HCT116 (cell line): ENCODE results near the gene PDHX. TPM values are rescaled to one million over a fixed set of nuclear protein-coding genes. Genes with fewer than 3 reads are reported as not detected.

Source experiments
- ATAC-seq: fragments of 200-7000 bp; cut with Tn5 transposase; 2 replicates; pipeline ENCODE4 v1.9.1; 2020; ENCODE audit warnings: mild to moderate bottlenecking, moderate library complexity
- BruUV-seq: library from RNA; stranded (reverse); fragments of 400-500 nt; replicated peaks from 2 replicates; lab custom pipeline; 2021; lab: Mats Ljungman, UMichigan
- CTCF ChIA-PET: fragments of 300-600 bp; sonication (Branson Sonifier 250); formaldehyde crosslinking; loops from one replicate; lab custom pipeline; 2021; ENCODE audit warnings: antibody characterized with exemption; lab: Charles Lee
- POLR2A ChIA-PET: fragments of 300-600, 350-600 bp; sonication (Branson Sonifier 250); formaldehyde crosslinking; loops from one replicate; lab custom pipeline; 2021; ENCODE audit warnings: antibody characterized with exemption; lab: Charles Lee
- RAD21 ChIA-PET, 2 experiments: fragments of 300-600 bp; sonication (Branson Sonifier 250); formaldehyde crosslinking; loops; one replicate each; lab custom pipeline; 2023; ENCODE audit warnings: low total read pairs in 2 of 2; ENCODE audit not compliant: uncharacterized antibody in 2 of 2, unreplicated experiment in 2 of 2, low non-redundant PET in 1 of 2; lab: Charles Lee
- DNase-seq: peaks from one replicate; pipeline ENCODE4 v3.0.0-alpha.2; 2010; ENCODE audit warnings: low read depth, low spot score
- H2AFZ ChIP-seq: fragments of 200-600 bp; shearing (Covaris generic), sonication (generic); 2 replicates; pipeline ENCODE4 v1.6.1; 2017; ENCODE audit warnings: low read depth, mixed run types, mixed read lengths, antibody characterized with exemption, low read length; ENCODE audit not compliant: poor library complexity, severe bottlenecking
- H3K27ac ChIP-seq: 2 replicates; pipeline ENCODE4 v1.5.1; 2012; ENCODE audit warnings: low read depth, low read length
- H3K27me3 ChIP-seq: fragments of 200-600 bp; sonication (generic); 2 replicates; pipeline ENCODE4 v1.6.1; 2016; ENCODE audit warnings: mixed run types, low read length, mixed read lengths; ENCODE audit not compliant: insufficient read depth
- H3K36me3 ChIP-seq, 2 experiments: fragments of 200-500 bp in 1 of 2; fragments of 200-600 bp in 1 of 2; sonication (Bioruptor generic) in 1 of 2; sonication (generic) in 1 of 2; 2 replicates each; pipeline versions ENCODE4 v1.5.1 to v1.6.1; 2014 to 2016; ENCODE audit warnings: low read length in 2 of 2, inconsistent platforms in 1 of 2, mixed read lengths in 1 of 2, mixed run types in 1 of 2; ENCODE audit not compliant: insufficient read depth in 2 of 2, control insufficient read depth in 1 of 2
- H3K4me1 ChIP-seq, 2 experiments: fragments of 200-600 bp in 1 of 2; sonication (generic) in 1 of 2; 2 replicates each; pipeline versions ENCODE4 v1.5.1 to v1.6.1; 2012 to 2017; ENCODE audit warnings: low read length in 2 of 2, inconsistent platforms in 1 of 2, mild to moderate bottlenecking in 1 of 2, mixed read lengths in 1 of 2, mixed run types in 1 of 2, moderate library complexity in 1 of 2; ENCODE audit not compliant: insufficient read depth in 2 of 2, control insufficient read depth in 1 of 2
- H3K4me2 ChIP-seq: fragments of 200-600 bp; sonication (generic); 2 replicates; pipeline ENCODE4 v1.6.1; 2017; ENCODE audit warnings: mixed run types, low read length, mixed read lengths
- H3K4me3 ChIP-seq, 2 experiments: fragments of 200-600 bp in 1 of 2; sonication (generic) in 1 of 2; replicated peaks in 1 of 2; 2 replicates each; pipeline ENCODE4 v1.5.1; 2011 to 2016; ENCODE audit warnings: low read length in 2 of 2, control low read depth in 1 of 2, low read depth in 1 of 2, mild to moderate bottlenecking in 1 of 2, mixed read lengths in 1 of 2, mixed run types in 1 of 2
- H3K79me2 ChIP-seq: fragments of 200-600 bp; sonication (generic); 2 replicates; pipeline ENCODE4 v1.6.1; 2017; ENCODE audit warnings: mild to moderate bottlenecking, mixed run types, low read length, moderate library complexity, mixed read lengths; ENCODE audit not compliant: insufficient read depth
- H3K9ac ChIP-seq: fragments of 200-600 bp; sonication (generic); 2 replicates; pipeline ENCODE4 v1.6.1; 2016; ENCODE audit warnings: low read length, mixed read lengths
- H3K9me2 ChIP-seq: fragments of 200-600 bp; sonication (generic), shearing (Covaris generic); 2 replicates; pipeline ENCODE4 v1.6.1; 2017; ENCODE audit warnings: mixed run types, mild to moderate bottlenecking, moderate library complexity; ENCODE audit not compliant: insufficient read depth
- H3K9me3 ChIP-seq, 2 experiments: fragments of 200-500 bp in 1 of 2; fragments of 200-600 bp in 1 of 2; sonication (Bioruptor generic) in 1 of 2; sonication (generic) in 1 of 2; 2 replicates each; pipeline ENCODE4 v1.6.1; 2014 to 2017; ENCODE audit warnings: low read length in 2 of 2, mixed read lengths in 2 of 2, inconsistent platforms in 1 of 2, low read depth in 1 of 2, mild to moderate bottlenecking in 1 of 2, mixed run types in 1 of 2, moderate library complexity in 1 of 2; ENCODE audit not compliant: control insufficient read depth in 1 of 2, insufficient read depth in 1 of 2
- H4K20me1 ChIP-seq: fragments of 200-600 bp; sonication (generic), shearing (Covaris generic); 2 replicates; pipeline ENCODE4 v1.6.1; 2017; ENCODE audit warnings: mixed run types, mild to moderate bottlenecking, moderate library complexity; ENCODE audit not compliant: insufficient read depth
- POLR2AphosphoS5 ChIP-seq: IDR thresholded peaks from 2 replicates; pipeline ENCODE4 v1.6.1; 2011; ENCODE audit warnings: mild to moderate bottlenecking, low read depth, low read length, moderate library complexity
- SRF ChIP-seq: IDR thresholded peaks from 2 replicates; pipeline ENCODE4 v1.6.1; 2012; ENCODE audit warnings: low read depth
- TCF7L2 ChIP-seq: IDR thresholded peaks from 2 replicates; pipeline ENCODE4 v1.7.0; 2011; ENCODE audit warnings: borderline replicate concordance, inconsistent platforms; ENCODE audit not compliant: insufficient read depth, insufficient read length; ENCODE audit errors: extremely low read depth
- ZBTB33 ChIP-seq: IDR thresholded peaks from 2 replicates; pipeline ENCODE4 v1.6.1; 2011; ENCODE audit warnings: mild to moderate bottlenecking, low read length, moderate library complexity; ENCODE audit not compliant: insufficient replicate concordance; ENCODE audit errors: extremely low read depth
- ZNF274 ChIP-seq: fragments of 200-500 bp; sonication (Bioruptor generic); IDR thresholded peaks from 2 replicates; pipeline ENCODE4 v1.6.1; 2014; ENCODE audit warnings: mild to moderate bottlenecking, low read depth, low read length, inconsistent platforms
- intact Hi-C: fragments of 100-400 bp; cut with micrococcal nuclease; formaldehyde crosslinking; loops from 2 replicates; pipeline ENCODE4 v1.10.0; 2022
- total RNA-seq: library from RNA; stranded (reverse); gene quantifications from one replicate; pipeline ENCODE4 v1.2.1, GENCODE V29; 2021; ENCODE audit not compliant: unreplicated experiment
- TF ChIP-seq, protein P1 (sequence below): IDR thresholded peaks from 2 replicates; pipeline ENCODE4 v1.6.1; 2012; ENCODE audit warnings: low read depth

Gene PDHX
- total RNA-seq, 1 experiment from 2014 or later = 36.6 TPM

DNA sequence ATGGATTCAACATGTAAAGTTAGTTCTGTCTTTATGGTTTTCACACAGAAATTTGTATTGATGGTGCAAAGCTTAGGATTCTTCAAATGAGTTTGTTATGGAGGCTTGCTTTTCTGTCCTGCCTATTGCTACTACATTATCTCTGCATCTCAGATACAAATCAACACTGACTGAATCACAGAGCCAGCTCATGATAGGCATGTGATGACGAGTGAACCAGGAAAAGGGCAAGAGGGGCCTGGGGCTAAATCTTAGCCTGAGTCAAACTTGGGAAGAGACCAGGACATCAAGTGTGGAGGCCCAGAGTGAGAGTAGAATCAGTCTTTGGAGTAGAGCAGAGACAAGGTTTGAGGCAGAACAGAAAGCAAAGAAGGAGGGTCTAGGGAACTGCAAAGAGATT, 115.4 kb downstream of the PDHX start (continued):
- TF ChIP-seq, protein P1, sequence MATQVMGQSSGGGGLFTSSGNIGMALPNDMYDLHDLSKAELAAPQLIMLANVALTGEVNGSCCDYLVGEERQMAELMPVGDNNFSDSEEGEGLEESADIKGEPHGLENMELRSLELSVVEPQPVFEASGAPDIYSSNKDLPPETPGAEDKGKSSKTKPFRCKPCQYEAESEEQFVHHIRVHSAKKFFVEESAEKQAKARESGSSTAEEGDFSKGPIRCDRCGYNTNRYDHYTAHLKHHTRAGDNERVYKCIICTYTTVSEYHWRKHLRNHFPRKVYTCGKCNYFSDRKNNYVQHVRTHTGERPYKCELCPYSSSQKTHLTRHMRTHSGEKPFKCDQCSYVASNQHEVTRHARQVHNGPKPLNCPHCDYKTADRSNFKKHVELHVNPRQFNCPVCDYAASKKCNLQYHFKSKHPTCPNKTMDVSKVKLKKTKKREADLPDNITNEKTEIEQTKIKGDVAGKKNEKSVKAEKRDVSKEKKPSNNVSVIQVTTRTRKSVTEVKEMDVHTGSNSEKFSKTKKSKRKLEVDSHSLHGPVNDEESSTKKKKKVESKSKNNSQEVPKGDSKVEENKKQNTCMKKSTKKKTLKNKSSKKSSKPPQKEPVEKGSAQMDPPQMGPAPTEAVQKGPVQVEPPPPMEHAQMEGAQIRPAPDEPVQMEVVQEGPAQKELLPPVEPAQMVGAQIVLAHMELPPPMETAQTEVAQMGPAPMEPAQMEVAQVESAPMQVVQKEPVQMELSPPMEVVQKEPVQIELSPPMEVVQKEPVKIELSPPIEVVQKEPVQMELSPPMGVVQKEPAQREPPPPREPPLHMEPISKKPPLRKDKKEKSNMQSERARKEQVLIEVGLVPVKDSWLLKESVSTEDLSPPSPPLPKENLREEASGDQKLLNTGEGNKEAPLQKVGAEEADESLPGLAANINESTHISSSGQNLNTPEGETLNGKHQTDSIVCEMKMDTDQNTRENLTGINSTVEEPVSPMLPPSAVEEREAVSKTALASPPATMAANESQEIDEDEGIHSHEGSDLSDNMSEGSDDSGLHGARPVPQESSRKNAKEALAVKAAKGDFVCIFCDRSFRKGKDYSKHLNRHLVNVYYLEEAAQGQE = no peak

- H3K4me1 ChIP-seq = peaks cover 27 to 58% of the 10 kb centered on the region in 2 experiments
- H4K20me1 ChIP-seq = no peaks in the 10 kb centered on the region
- no TSS peak for BruUV-seq
- ATAC-seq (no peak), DNase-seq (no peak)
- H3K4me2 ChIP-seq = no peak overlapping the region
- ChIA-PET CTCF (no interaction called here), RAD21 (no interaction called here), POLR2A (interaction anchor here (4.1 to 4.7 kb wide), 2 partner anchors 23 to 106 kb away, joined by 18 to 28 read pairs; partner anchors contain the start of gene CD44)
- H3K9me2 ChIP-seq = no peaks in the 10 kb centered on the region
- no peaks in the 10 kb centered on the region for H3K27me3 ChIP-seq
- no peak overlapping the region for H3K27ac ChIP-seq
- H2AFZ ChIP-seq = peak overlapping the region; percentile 69
- intact Hi-C loops = no loop called here
- no peaks in the 10 kb centered on the region for H3K79me2 ChIP-seq
- H3K36me3 ChIP-seq = no peaks in the 10 kb centered on the region
- H3K4me3 ChIP-seq = no peak overlapping the region
- no peaks in the 10 kb centered on the region for H3K9me3 ChIP-seq
- H3K9ac ChIP-seq = no peak overlapping the region
- TF ChIP-seq POLR2AphosphoS5 (no peak), SRF (no peak), TCF7L2 (no peak), ZNF274 (no peak), ZBTB33 (no peak)
Observed at GRCh38 chr11:35033011-35033410, 116.6 kb downstream of the PDHX start.
